Loucy (cell line): ENCODE results near the gene RBM33.

Experiments
- H2AFZ ChIP-seq: fragments of 200-600 bp; sonication (generic); 2 replicates; pipeline ENCODE4 v1.6.0; 2016; ENCODE audit warnings: antibody characterized with exemption, mild to moderate bottlenecking, low read length, moderate library complexity
- H3F3A ChIP-seq: fragments of 200-600 bp; 2 replicates; pipeline ENCODE4 v1.6.0; 2016; ENCODE audit warnings: antibody characterized with exemption, low read depth, mild to moderate bottlenecking
- H3K27me3 ChIP-seq: fragments of 200-600 bp; sonication (generic); 2 replicates; pipeline ENCODE4 v1.6.1; 2014; ENCODE audit warnings: low read length, mild to moderate bottlenecking; ENCODE audit not compliant: insufficient read depth, poor library complexity, severe bottlenecking
- H3K36me3 ChIP-seq: fragments of 200-600 bp; sonication (generic); 2 replicates; pipeline ENCODE4 v1.6.1; 2016; ENCODE audit warnings: low read length; ENCODE audit not compliant: insufficient read depth
- H3K4me1 ChIP-seq: fragments of 200-600 bp; sonication (generic); 2 replicates; pipeline ENCODE4 v1.5.1; 2014; ENCODE audit warnings: low read length, mild to moderate bottlenecking; ENCODE audit not compliant: insufficient read depth, poor library complexity, severe bottlenecking
- H3K4me2 ChIP-seq: fragments of 200-600 bp; sonication (generic); 2 replicates; pipeline ENCODE4 v1.6.0; 2014; ENCODE audit warnings: antibody characterized with exemption, low read length, low read depth, mild to moderate bottlenecking; ENCODE audit not compliant: poor library complexity, severe bottlenecking
- H3K4me3 ChIP-seq: fragments of 200-600 bp; sonication (generic); 2 replicates; pipeline ENCODE4 v1.5.1; 2014; ENCODE audit warnings: low read length, mild to moderate bottlenecking, mixed read lengths; ENCODE audit not compliant: poor library complexity, severe bottlenecking
- H3K79me2 ChIP-seq: fragments of 200-600 bp; sonication (generic); 2 replicates; pipeline ENCODE4 v1.6.1; 2014; ENCODE audit warnings: low read length; ENCODE audit not compliant: insufficient read depth
- H3K9ac ChIP-seq: fragments of 200-600 bp; sonication (generic); 2 replicates; pipeline ENCODE4 v1.6.0; 2014; ENCODE audit warnings: mild to moderate bottlenecking, low read depth, low read length, moderate library complexity; ENCODE audit not compliant: poor library complexity, severe bottlenecking
- H3K9me2 ChIP-seq: fragments of 200-600 bp; sonication (generic); replicated peaks from 2 replicates; pipeline ENCODE4 v1.6.1; 2016; ENCODE audit warnings: low read depth, low read length, mixed read lengths
- H3K9me3 ChIP-seq: fragments of 200-600 bp; sonication (generic); 2 replicates; pipeline ENCODE4 v1.6.1; 2014; ENCODE audit warnings: mild to moderate bottlenecking, antibody characterized with exemption, low read length, low read depth; ENCODE audit not compliant: insufficient read depth
- H4K20me1 ChIP-seq: fragments of 200-600 bp; sonication (generic); 2 replicates; pipeline ENCODE4 v1.6.0; 2014; ENCODE audit warnings: antibody characterized with exemption, low read length, mild to moderate bottlenecking; ENCODE audit not compliant: insufficient read depth, poor library complexity, severe bottlenecking
- CTCF ChIP-seq: fragments of 200-600 bp; sonication (generic); conservative IDR thresholded peaks from 2 replicates; pipeline ENCODE4 v1.5.1; 2014; ENCODE audit warnings: mild to moderate bottlenecking, antibody characterized with exemption, low read length
- EZH2phosphoT487 ChIP-seq: fragments of 200-600 bp; IDR thresholded peaks from 2 replicates; pipeline ENCODE4 v1.6.1; 2018; ENCODE audit warnings: antibody characterized with exemption, mild to moderate bottlenecking, moderate library complexity, borderline replicate concordance

RBM33 gene

GRCh38 chr7:155670521-155670920 is 26.1 kb downstream of the RBM33 start:
- no peaks in the 10 kb centered on the region for H3K9me2 ChIP-seq
- no peaks in the 10 kb centered on the region for H3F3A ChIP-seq
- no peaks in the 10 kb centered on the region for H3K27me3 ChIP-seq
- H3K79me2 ChIP-seq = peaks cover 89% of the 10 kb centered on the region
- H4K20me1 ChIP-seq = peaks cover 86% of the 10 kb centered on the region
- TF ChIP-seq EZH2phosphoT487 = no peak
- TF ChIP-seq CTCF = no peak
- no peak overlapping the region for H3K4me3 ChIP-seq
- no peak overlapping the region for H3K9ac ChIP-seq
- peaks cover 12% of the 10 kb centered on the region for H3K4me1 ChIP-seq
- no peaks in the 10 kb centered on the region for H3K9me3 ChIP-seq
- H3K36me3 ChIP-seq = peaks cover 41% of the 10 kb centered on the region; the same call in 1 of the 2 replicates
- no peak overlapping the region for H3K4me2 ChIP-seq
- no peak overlapping the region for H2AFZ ChIP-seq

- H3K4me2 ChIP-seq = no peak overlapping the region
- H4K20me1 ChIP-seq = peaks cover 72% of the 10 kb centered on the region
- peaks cover 87% of the 10 kb centered on the region for H3K79me2 ChIP-seq
- no peaks in the 10 kb centered on the region for H3K9me2 ChIP-seq
- H3K4me1 ChIP-seq = peaks cover 9% of the 10 kb centered on the region
- H3K9me3 ChIP-seq = no peaks in the 10 kb centered on the region
- H3K9ac ChIP-seq = no peak overlapping the region
- H3K27me3 ChIP-seq = no peaks in the 10 kb centered on the region
- no peaks in the 10 kb centered on the region for H3F3A ChIP-seq
- TF ChIP-seq CTCF (no peak), EZH2phosphoT487 (no peak)
- no peak overlapping the region for H3K4me3 ChIP-seq
- H3K36me3 ChIP-seq = peaks cover 41% of the 10 kb centered on the region
- no peak overlapping the region for H2AFZ ChIP-seq
These were observed 30.1 kb downstream of the RBM33 start for GRCh38 chr7:155674556-155674955.

- H3K36me3 ChIP-seq = peaks cover 55% of the 10 kb centered on the region
- H3K4me1 ChIP-seq = peaks cover 9% of the 10 kb centered on the region
These were observed 31.6 kb downstream of the RBM33 start for GRCh38 chr7:155676052-155676451.

More at GRCh38 chr7:155676052-155676451, 31.6 kb downstream of the RBM33 start:
- Histone ChIP-seq H3K4me2 (no peak overlapping the region), H3K79me2 (peaks cover 83% of the 10 kb centered on the region), H3K9me2 (no peaks in the 10 kb centered on the region), H3K9me3 (no peaks in the 10 kb centered on the region), H2AFZ (no peak overlapping the region), H3K9ac (no peak overlapping the region), H3F3A (no peaks in the 10 kb centered on the region), H3K4me3 (no peak overlapping the region), H3K27me3 (no peaks in the 10 kb centered on the region), H4K20me1 (peaks cover 65% of the 10 kb centered on the region)
- TF ChIP-seq CTCF (no peak), EZH2phosphoT487 (no peak)
